Tongue (tissue), 1 donor: ENCODE data around the gene TCEA3. TPM values are rescaled to one million over a fixed set of nuclear protein-coding genes. Genes with fewer than 3 reads are reported as not detected.

Experiments
- total RNA-seq: library from RNA; depleted of rRNA; stranded (reverse); fragments of >200 nt; gene quantifications from one replicate; pipeline ENCODE4 v1.2.3, GENCODE V29; 2014

The TCEA3 gene
- total RNA-seq, 1 donor from 2014 or later = 241 TPM

Other genes with a start within 250 kb of the TCEA3 start
- not detected for gene HTR1D, start 207.2 kb downstream of the TCEA3 start, total RNA-seq
- 145 TPM for gene HNRNPR, start 80.5 kb downstream of the TCEA3 start, total RNA-seq
- 61.1 TPM for gene ZNF436, start 54.9 kb downstream of the TCEA3 start, total RNA-seq
- 66.7 TPM for gene ASAP3, start 59.4 kb upstream of the TCEA3 start, total RNA-seq
- gene E2F2, start 106.5 kb upstream of the TCEA3 start, total RNA-seq = 6.2 TPM
- 51.6 TPM for gene ID3, start 134.8 kb upstream of the TCEA3 start, total RNA-seq